Ectodermal cell (in vitro differentiated cells): ENCODE results near the gene TPD52L1.

ENCODE experiments used
- H3K27ac ChIP-seq: 2 replicates; pipeline ENCODE4 v1.7.0; 2013; ENCODE audit warnings: mild to moderate bottlenecking, low read depth, low read length; ENCODE audit not compliant: insufficient read depth, poor library complexity, severe bottlenecking
- H3K27me3 ChIP-seq: 2 replicates; pipeline ENCODE4 v1.7.0; 2013; ENCODE audit warnings: mild to moderate bottlenecking, low read length; ENCODE audit not compliant: insufficient read depth, control insufficient read depth, poor library complexity, severe bottlenecking
- H3K36me3 ChIP-seq: one replicate; pipeline ENCODE4 v1.7.0; 2013; ENCODE audit warnings: low read length; ENCODE audit not compliant: control insufficient read depth, insufficient read depth
- H3K4me1 ChIP-seq: one replicate; pipeline ENCODE4 v1.7.0; 2013; ENCODE audit warnings: low read length; ENCODE audit not compliant: control insufficient read depth, insufficient read depth
- H3K4me3 ChIP-seq: 2 replicates; pipeline ENCODE4 v1.7.0; 2013; ENCODE audit warnings: low read depth, low read length, control low read depth; ENCODE audit not compliant: insufficient read depth
- H3K9me3 ChIP-seq: 2 replicates; pipeline ENCODE4 v1.7.0; 2013; ENCODE audit warnings: mild to moderate bottlenecking, low read length, moderate library complexity; ENCODE audit not compliant: control insufficient read depth
- WGBS, 2 experiments: methylation state at CpG; one replicate each; pipeline ENCODE4 v1.1.7; 2013; ENCODE audit warnings: missing lambda C conversion rate in 2 of 2; 5-methylcytosine and 5-hydroxymethylcytosine counted together

The TPD52L1 gene

GRCh38 chr6:125191916-125192609, 38.5 kb downstream of the TPD52L1 start:
- Histone ChIP-seq H3K27ac (no peak overlapping the region), H3K9me3 (no peaks in the 10 kb centered on the region)
- 35 to 37% methylated on average over 5 of the region's 5 CpGs for WGBS, 2 experiments

GRCh38 chr6:125192610-125192930, 39.0 kb downstream of the TPD52L1 start:
- Histone ChIP-seq H3K9me3 (no peaks in the 10 kb centered on the region), H3K4me3 (no peak overlapping the region), H3K27me3 (no peaks in the 10 kb centered on the region), H3K4me1 (peaks cover 15% of the 10 kb centered on the region), H3K36me3 (no peaks in the 10 kb centered on the region), H3K27ac (no peak overlapping the region)
- WGBS, 2 experiments, result 81 to 87% methylated on average over 5 of the region's 5 CpGs

More at GRCh38 chr6:125191916-125192609, 38.5 kb downstream of the TPD52L1 start:
- Histone ChIP-seq H3K36me3 (no peaks in the 10 kb centered on the region), H3K27me3 (no peaks in the 10 kb centered on the region), H3K4me3 (no peak overlapping the region), H3K4me1 (peaks cover 15% of the 10 kb centered on the region)

GRCh38 chr6:125193208-125193607, 39.6 kb downstream of the TPD52L1 start:
- WGBS, 2 experiments, result 97 to 100% methylated on average over 1 to 2 of the region's 2 CpGs
- Histone ChIP-seq H3K4me1 (peaks cover 15% of the 10 kb centered on the region), H3K36me3 (no peaks in the 10 kb centered on the region), H3K27me3 (no peaks in the 10 kb centered on the region), H3K4me3 (no peak overlapping the region), H3K27ac (no peak overlapping the region), H3K9me3 (no peaks in the 10 kb centered on the region)

DNA sequence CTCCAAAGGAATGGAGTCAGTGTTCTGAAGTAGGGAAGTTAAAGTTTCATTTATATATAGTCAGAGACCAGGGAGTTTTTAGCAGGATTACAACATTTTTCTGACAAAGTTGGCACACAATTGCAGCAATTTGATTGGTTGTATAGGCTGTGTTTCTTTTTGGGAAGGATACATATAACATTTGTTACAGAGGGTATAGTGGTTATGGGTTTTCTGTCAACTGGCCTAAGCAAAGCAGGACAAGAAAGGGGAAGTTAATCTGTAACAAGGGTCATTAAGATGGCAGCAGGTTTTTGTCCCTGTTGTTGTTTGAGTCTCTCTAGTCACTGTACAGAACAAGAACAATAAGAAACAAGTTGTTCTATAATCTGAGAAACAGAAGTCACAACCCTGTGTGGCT, 41.4 kb downstream of the TPD52L1 start:
- Histone ChIP-seq H3K27ac (no peak overlapping the region), H3K4me1 (peaks cover 15% of the 10 kb centered on the region), H3K4me3 (no peak overlapping the region), H3K27me3 (no peaks in the 10 kb centered on the region), H3K36me3 (no peaks in the 10 kb centered on the region), H3K9me3 (no peaks in the 10 kb centered on the region)

GRCh38 chr6:125195526-125195925, 42.0 kb downstream of the TPD52L1 start:
- WGBS, 2 experiments, result 96 to 98% methylated on average over 3 of the region's 3 CpGs
- H3K4me3 ChIP-seq, result no peak overlapping the region
- H3K27ac ChIP-seq, result no peak overlapping the region

DNA sequence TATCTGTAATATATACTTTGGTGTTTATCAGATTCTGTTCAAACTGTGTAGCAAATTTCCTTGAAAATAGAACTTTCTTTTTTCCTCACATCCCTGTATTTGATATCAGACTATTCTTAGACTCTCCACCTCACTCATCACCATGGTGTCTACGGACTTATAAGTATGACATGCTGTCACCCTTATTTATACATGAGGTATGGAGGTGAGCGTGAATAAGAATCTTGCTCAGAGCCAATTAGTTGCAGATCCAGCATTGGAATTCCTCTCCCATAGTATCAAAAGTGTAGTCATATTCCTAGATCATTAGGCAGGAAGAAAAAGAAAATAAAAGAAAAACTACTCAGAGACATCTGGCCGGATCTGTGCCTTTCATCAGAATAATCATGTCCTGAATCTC, 43.0 kb downstream of the TPD52L1 start:
- peaks cover 6% of the 10 kb centered on the region for H3K4me1 ChIP-seq
- no peaks in the 10 kb centered on the region for H3K9me3 ChIP-seq
- H3K27me3 ChIP-seq, result no peaks in the 10 kb centered on the region
- H3K36me3 ChIP-seq, result no peaks in the 10 kb centered on the region
- WGBS, 2 experiments, result 88 to 99% methylated on average over 1 to 3 of the region's 3 CpGs
- no peak overlapping the region for H3K4me3 ChIP-seq
- no peak overlapping the region for H3K27ac ChIP-seq

More at GRCh38 chr6:125195526-125195925, 42.0 kb downstream of the TPD52L1 start:
- no peaks in the 10 kb centered on the region for H3K27me3 ChIP-seq
- no peaks in the 10 kb centered on the region for H3K9me3 ChIP-seq
- no peaks in the 10 kb centered on the region for H3K36me3 ChIP-seq
- peaks cover 15% of the 10 kb centered on the region for H3K4me1 ChIP-seq

- H3K4me3 ChIP-seq, result no peak overlapping the region
- H3K27me3 ChIP-seq, result no peaks in the 10 kb centered on the region
- H3K9me3 ChIP-seq, result no peaks in the 10 kb centered on the region
- no peaks in the 10 kb centered on the region for H3K36me3 ChIP-seq
- WGBS, 2 experiments, result 88 to 93% methylated on average over 3 of the region's 3 CpGs
- H3K27ac ChIP-seq, result no peak overlapping the region
- no peaks in the 10 kb centered on the region for H3K4me1 ChIP-seq
These were observed 44.3 kb downstream of the TPD52L1 start for GRCh38 chr6:125197795-125198269.

- Histone ChIP-seq H3K27ac (no peak overlapping the region), H3K36me3 (no peaks in the 10 kb centered on the region), H3K4me1 (no peaks in the 10 kb centered on the region), H3K4me3 (no peak overlapping the region), H3K27me3 (no peaks in the 10 kb centered on the region), H3K9me3 (no peaks in the 10 kb centered on the region)
- WGBS, 2 experiments, result 93% methylated on average over 6 of the region's 6 CpGs
These were observed 44.9 kb downstream of the TPD52L1 start for GRCh38 chr6:125198398-125198937.

GRCh38 chr6:125200941-125201340, 47.4 kb downstream of the TPD52L1 start:
- Histone ChIP-seq H3K4me1 (no peaks in the 10 kb centered on the region), H3K27me3 (no peaks in the 10 kb centered on the region), H3K27ac (no peak overlapping the region), H3K4me3 (no peak overlapping the region), H3K36me3 (no peaks in the 10 kb centered on the region), H3K9me3 (no peaks in the 10 kb centered on the region)
- WGBS, 2 experiments, result 83 to 86% methylated on average over 1 to 2 of the region's 3 CpGs

GRCh38 chr6:125201961-125202729, 48.6 kb downstream of the TPD52L1 start:
- Histone ChIP-seq H3K9me3 (no peaks in the 10 kb centered on the region), H3K27ac (no peak overlapping the region), H3K36me3 (no peaks in the 10 kb centered on the region), H3K27me3 (no peaks in the 10 kb centered on the region), H3K4me1 (no peaks in the 10 kb centered on the region), H3K4me3 (no peak overlapping the region)
- 93% methylated on average over 7 of the region's 7 CpGs for WGBS, 2 experiments
